GM20000 (cell line): ENCODE measurements around the gene TBC1D8.
A peak's percentile ranks its signal among the peaks of the same experiment; 100 is the strongest.

Experiments used
- DNase-seq: peaks from one replicate; pipeline ENCODE4 v3.0.0; 2012; ENCODE audit warnings: low spot score
- TF ChIP-seq, protein P1 (sequence below): IDR thresholded peaks from 2 replicates; pipeline ENCODE4 v1.5.1; 2012; ENCODE audit warnings: mild to moderate bottlenecking, control low read depth; ENCODE audit errors: extremely low read depth, missing control alignments

The TBC1D8 gene

GRCh38 chr2:100990166-100990565 is 161.0 kb downstream of the TBC1D8 start:
- TF ChIP-seq, protein P1, sequence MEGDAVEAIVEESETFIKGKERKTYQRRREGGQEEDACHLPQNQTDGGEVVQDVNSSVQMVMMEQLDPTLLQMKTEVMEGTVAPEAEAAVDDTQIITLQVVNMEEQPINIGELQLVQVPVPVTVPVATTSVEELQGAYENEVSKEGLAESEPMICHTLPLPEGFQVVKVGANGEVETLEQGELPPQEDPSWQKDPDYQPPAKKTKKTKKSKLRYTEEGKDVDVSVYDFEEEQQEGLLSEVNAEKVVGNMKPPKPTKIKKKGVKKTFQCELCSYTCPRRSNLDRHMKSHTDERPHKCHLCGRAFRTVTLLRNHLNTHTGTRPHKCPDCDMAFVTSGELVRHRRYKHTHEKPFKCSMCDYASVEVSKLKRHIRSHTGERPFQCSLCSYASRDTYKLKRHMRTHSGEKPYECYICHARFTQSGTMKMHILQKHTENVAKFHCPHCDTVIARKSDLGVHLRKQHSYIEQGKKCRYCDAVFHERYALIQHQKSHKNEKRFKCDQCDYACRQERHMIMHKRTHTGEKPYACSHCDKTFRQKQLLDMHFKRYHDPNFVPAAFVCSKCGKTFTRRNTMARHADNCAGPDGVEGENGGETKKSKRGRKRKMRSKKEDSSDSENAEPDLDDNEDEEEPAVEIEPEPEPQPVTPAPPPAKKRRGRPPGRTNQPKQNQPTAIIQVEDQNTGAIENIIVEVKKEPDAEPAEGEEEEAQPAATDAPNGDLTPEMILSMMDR: no peak
- DNase-seq: no peak

DNA sequence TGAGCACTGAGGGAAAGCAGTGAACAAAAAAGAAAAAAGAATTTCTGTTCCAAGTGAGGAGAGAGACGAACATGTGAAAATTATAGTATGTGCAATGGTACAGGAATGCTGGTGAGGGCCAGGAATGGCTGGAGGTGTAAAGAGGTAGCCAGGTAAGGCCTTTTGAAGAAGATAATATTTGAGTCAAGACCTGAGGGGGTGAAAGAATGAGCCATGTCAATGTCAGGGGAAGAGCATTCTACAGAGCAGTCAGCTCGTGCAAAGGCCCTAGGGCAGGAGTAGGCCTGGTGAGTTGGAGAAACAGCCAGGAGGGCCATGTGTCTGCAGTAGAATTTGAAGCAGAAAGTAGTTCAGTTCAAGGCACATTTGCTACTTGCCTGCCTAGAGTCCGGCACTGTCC is 161.5 kb downstream of the TBC1D8 start:
- TF ChIP-seq, protein P1: no peak

DNA sequence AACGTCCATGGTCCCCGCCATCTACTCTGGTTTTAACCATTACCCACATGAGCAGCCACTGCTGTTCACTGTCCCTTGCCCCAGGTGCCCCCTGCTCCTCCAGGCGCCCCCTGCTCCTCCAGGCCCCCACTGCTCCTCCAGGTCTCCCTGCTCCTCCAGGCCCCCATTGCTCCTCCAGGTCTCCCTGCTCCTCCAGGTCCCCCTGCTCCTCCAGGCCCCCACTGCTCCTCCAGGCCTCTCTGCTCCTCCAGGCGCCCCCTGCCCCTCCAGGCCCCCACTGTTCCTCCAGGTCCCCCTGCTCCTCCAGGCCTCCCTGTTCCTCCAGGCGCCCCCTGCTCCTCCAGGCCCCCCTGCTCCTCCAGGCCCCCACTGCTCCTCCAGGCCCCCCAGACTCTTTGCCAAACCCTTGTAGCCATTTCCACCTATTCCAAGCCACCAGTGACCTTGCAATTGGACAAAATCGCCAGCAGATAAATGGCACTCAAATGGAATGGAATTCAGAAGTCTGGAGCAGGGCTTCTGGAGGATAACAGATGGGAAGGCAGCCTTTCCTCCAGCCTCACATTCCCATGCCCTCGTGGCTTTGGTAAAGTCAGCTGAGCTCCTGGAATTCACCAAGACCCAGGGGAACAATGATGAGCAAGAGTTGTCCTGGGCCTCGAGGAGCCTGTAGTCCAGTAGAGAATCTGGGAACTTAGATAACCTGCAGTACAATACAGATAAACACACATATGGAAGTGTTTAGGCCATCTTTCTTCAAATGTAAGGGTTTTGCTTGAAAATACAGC is 162.4 kb downstream of the TBC1D8 start:
- TF ChIP-seq, protein P1: no peak
- DNase-seq: no peak

More for the DNA sequence above, 161.5 kb downstream of the TBC1D8 start:
- no peak for DNase-seq

GRCh38 chr2:100987974-100988373 is 163.2 kb downstream of the TBC1D8 start:
- TF ChIP-seq, protein P1: no peak
- no peak for DNase-seq

DNA sequence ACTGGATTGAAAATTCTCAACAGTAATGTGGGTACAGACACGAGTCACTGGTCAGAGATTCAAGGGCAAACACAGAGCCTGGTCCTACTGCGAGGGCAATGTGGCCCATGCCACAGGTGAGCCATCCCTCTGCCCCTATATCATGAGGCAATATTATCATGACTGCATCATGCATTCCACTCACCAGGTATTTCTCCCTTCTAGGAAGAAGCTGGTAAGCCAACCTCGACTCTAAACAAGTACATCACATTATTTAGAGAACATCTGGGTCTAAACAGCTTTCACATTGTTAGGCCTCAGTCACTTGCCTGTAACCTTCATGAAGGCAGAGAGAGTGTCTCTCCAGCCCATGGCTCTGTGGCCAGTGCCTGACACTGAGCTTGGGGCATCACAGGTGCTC is 163.6 kb downstream of the TBC1D8 start:
- TF ChIP-seq, protein P1: no peak

DNA sequence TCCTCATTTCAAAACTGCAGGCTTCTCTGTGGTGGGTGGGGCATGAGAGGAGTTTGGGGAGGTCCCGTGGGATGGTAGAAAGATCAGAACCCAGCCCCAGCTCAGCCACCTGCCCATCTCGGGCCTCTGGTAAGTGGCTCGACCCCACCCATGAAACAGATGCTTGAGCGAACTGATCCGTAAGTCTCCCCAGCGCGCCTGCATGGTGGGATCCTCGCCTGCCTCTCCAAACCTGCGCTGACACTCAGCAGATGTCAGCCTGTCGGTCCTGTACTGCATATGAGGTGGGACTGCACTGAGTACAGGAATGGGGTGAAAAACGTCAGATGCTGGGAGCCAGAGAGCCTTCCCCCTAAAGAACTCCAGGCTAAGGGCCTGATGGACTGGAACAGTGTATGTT is 165.0 kb downstream of the TBC1D8 start:
- no peak for DNase-seq
- TF ChIP-seq, protein P1: no peak

More for the DNA sequence above, 163.6 kb downstream of the TBC1D8 start:
- DNase-seq: no peak

DNA sequence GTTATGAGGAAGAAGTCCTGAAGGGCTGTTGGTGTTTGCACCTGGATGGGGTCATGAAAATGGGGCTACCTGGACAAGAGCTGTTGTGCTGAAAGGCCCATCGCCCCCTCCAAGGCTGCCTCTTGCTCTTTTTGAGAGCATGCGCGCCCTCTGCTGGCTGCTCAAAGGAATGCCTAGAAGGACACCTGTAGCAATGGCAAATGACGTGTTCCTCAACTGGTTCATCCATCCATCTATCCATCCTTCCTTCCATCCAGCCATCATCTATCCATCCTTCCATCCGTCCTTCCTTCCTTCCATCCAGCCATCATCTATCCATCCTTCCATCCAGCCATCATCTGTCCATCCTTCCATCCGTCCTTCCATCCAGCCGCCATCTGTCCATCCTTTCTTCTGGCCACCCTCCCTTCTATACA is 166.3 kb downstream of the TBC1D8 start:
- TF ChIP-seq, protein P1: peak; percentile 70
- DNase-seq: peak; percentile 80
